Ureter (tissue), 1 donor: ENCODE data around the gene NEK8. TPM values are rescaled to one million over a fixed set of nuclear protein-coding genes. Genes with fewer than 3 reads are reported as not detected.

Experiments
- DNase-seq: peaks from one replicate; pipeline ENCODE4 v3.0.0-alpha.2; 2020; ENCODE audit warnings: low spot score
- total RNA-seq: library from RNA; stranded (reverse); gene quantifications from one replicate; pipeline ENCODE4 v1.2.4, GENCODE V29; 2023
- donor health status: DM: yes; HTN: yes; CAD: no.

NEK8 gene
- total RNA-seq, 1 donor from 2014 or later: 14.9 TPM

GRCh38 chr17:28744972-28745785 lies 16.6 kb downstream of the NEK8 start:
- no peak for DNase-seq

GRCh38 chr17:28745786-28746411 lies 17.3 kb downstream of the NEK8 start:
- DNase-seq: no peak

GRCh38 chr17:28746611-28747050 lies 18.0 kb downstream of the NEK8 start:
- peak; percentile 69 for DNase-seq

GRCh38 chr17:28747051-28747691 lies 18.6 kb downstream of the NEK8 start:
- DNase-seq: peak; percentile 85

- no peak for DNase-seq
Observed at GRCh38 chr17:28747801-28748750, 19.5 kb downstream of the NEK8 start.

- DNase-seq: no peak
Observed at GRCh38 chr17:28748852-28749515, 20.4 kb downstream of the NEK8 start.

GRCh38 chr17:28749516-28750177 lies 21.1 kb downstream of the NEK8 start:
- no peak for DNase-seq

GRCh38 chr17:28750178-28751047 lies 21.8 kb downstream of the NEK8 start:
- peak; percentile 94 for DNase-seq

- no peak for DNase-seq
Observed at GRCh38 chr17:28751600-28752366, 23.2 kb downstream of the NEK8 start.

GRCh38 chr17:28755486-28755885 lies 26.9 kb downstream of the NEK8 start:
- DNase-seq: no peak

GRCh38 chr17:28756049-28756804 lies 27.6 kb downstream of the NEK8 start:
- DNase-seq: no peak

- no peak for DNase-seq
Observed at GRCh38 chr17:28758411-28759121, 30.0 kb downstream of the NEK8 start.

GRCh38 chr17:28759256-28759865 lies 30.8 kb downstream of the NEK8 start:
- DNase-seq: no peak

GRCh38 chr17:28760601-28761562 lies 32.3 kb downstream of the NEK8 start:
- DNase-seq: peak; percentile 75

GRCh38 chr17:28763137-28763799 lies 34.7 kb downstream of the NEK8 start:
- DNase-seq: no peak
